Activated naive CD4-positive, alpha-beta T cell treated with anti-CD3 and anti-CD28 coated beads, Interleukin-2, amount 10 ng/mL, durations not matched to agents 7 days and 5 days (primary cell): ENCODE data around the gene IMPA2.
"Not testable (repeated sequence)": the region's sequence is repeated elsewhere in the genome, so short reads cannot be mapped to it uniquely, and the experiment has no call there.

Source experiments
- CTCF ChIA-PET: fragments of 350-600 bp; sonication (Branson Sonifier 250); formaldehyde crosslinking; loops from one replicate; lab custom pipeline; 2021; ENCODE audit warnings: antibody characterized with exemption; lab: Charles Lee
- DNase-seq: peaks from one replicate; pipeline ENCODE4 v3.0.0-alpha.2; 2020
- H3K27ac Mint-ChIP-seq: one replicate; pipeline ENCODE4 v1.8.0; 2021; ENCODE audit warnings: mild to moderate bottlenecking, moderate library complexity, mixed read lengths
- H3K27me3 Mint-ChIP-seq: one replicate; pipeline ENCODE4 v1.8.0; 2021; ENCODE audit warnings: mild to moderate bottlenecking, mixed read lengths
- H3K36me3 Mint-ChIP-seq: one replicate; pipeline ENCODE4 v1.8.0; 2021; ENCODE audit warnings: mixed read lengths
- H3K4me1 Mint-ChIP-seq: one replicate; pipeline ENCODE4 v1.8.0; 2021; ENCODE audit warnings: mixed read lengths
- H3K4me3 Mint-ChIP-seq: one replicate; pipeline ENCODE4 v1.8.0; 2021; ENCODE audit warnings: mild to moderate bottlenecking, moderate library complexity, mixed read lengths
- H3K9me3 Mint-ChIP-seq: one replicate; pipeline ENCODE4 v1.8.0; 2021; ENCODE audit warnings: mixed read lengths

The IMPA2 gene

DNA sequence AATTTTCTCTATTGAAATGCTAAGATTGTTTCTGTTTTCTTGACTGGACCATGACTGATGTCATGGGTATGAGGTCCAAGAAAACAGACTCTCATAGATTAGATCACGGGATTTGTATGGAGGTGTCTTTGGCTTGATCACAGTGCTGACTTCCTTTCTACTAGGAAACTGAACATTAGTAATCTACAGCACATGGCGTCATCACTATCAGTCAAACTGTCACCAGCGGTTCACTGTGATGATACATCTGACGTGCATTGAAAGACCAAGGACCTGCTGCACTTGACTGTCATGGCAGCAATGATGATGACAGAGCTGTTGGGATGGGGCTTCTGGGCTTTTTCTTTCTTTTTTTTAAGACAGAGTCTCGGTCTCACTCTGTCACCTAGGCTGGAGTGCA, 28.2 kb upstream of the IMPA2 start:
- CTCF ChIA-PET = interaction anchor here (1.4 kb wide), 1 partner anchor 15 kb away, joined by 4 read pairs; no protein-coding TSS in a partner anchor
- Mint-ChIP-seq H3K4me1 (peaks cover 2% of the 10 kb centered on the region), H3K9me3 (peaks cover 15% of the 10 kb centered on the region), H3K27ac (no peak overlapping the region), H3K36me3 (peaks cover 5% of the 10 kb centered on the region), H3K27me3 (no peaks in the 10 kb centered on the region), H3K4me3 (no peak overlapping the region)
- no peak for DNase-seq

DNA sequence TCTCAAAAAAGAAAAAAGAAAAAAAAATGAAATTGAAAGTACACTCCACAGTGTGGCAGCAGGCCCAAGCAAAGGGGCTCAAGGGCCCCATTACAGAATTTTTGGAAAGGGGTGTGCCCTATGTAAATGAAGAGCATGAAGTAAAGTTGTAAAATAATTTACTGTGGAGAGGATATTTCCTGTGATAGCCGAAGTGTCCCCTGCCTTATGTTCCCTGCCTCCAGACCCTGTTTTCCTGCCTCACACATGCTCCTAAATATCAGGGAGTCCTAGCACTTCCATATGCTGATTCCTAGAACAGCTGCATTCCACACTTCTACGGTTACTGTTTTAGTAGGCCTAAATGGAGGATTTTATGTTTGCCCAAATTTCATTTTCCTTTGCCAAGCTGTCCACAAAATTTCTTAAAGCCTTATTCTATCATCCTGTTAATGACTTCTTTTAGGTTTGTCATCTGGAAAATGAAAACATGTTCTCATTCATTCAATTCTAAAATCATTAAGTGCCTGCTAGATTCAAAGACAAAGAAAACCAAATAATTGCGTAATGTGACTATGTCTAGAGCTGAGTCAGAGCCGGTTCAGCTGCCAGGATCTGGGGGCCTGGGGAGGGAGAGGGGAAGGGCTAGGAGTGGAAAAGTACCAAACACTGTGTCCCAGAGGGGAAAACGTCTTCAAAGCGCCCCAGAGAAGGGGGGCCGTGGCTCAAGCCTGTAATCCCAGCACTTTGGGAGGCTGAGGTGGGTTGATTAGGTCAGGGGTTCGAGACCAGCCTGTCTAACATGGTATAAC, 25.9 kb upstream of the IMPA2 start:
- no peak overlapping the region for H3K4me3 Mint-ChIP-seq
- no peak for DNase-seq
- peaks cover 5% of the 10 kb centered on the region for H3K36me3 Mint-ChIP-seq
- CTCF ChIA-PET = no interaction called here
- peaks cover 15% of the 10 kb centered on the region for H3K9me3 Mint-ChIP-seq
- H3K4me1 Mint-ChIP-seq = peaks cover 2% of the 10 kb centered on the region
- H3K27ac Mint-ChIP-seq = no peak overlapping the region
- no peaks in the 10 kb centered on the region for H3K27me3 Mint-ChIP-seq

DNA sequence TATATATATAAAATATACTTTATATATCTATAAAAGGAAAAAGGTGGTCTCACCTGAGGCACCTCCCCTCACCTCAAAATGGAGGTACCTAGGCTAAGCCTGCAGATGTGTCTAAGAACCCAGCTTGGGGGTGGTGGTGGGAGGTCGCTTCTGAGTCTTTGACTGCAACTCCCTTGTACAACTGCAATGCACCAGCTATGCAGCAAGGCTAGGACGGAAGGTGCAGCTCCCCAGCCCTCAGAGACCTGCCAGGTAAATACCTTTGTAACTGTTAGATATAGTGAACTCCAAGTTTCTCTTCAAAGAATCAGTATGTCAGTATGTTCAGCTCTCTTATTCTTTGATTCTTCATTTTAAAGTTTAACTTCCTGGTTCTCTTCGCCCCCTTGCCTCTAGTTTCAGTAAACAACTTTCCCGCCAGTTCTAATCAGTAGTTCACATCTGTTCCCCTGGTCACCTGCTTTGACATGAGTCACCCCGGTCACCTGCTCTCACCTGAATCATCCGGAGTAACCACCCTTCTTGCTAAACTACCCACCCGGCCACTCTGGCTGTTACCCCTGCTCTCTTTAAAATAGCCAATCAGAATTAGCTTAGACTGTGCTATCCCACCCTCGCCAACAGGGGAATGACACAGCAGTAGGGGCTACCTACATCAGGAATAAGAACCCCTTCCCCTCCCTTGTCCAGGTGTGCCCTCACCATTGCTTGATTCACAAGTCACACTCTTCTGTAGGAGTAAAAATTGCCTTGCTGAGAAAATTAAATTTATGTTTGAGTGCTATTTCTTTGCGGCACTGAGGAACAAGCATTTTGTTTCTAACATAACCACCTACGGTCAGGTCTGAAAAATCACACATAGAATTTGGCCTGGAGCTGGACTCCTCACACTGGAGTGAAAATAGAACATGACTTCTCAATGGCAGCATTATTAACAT, 24.7 kb upstream of the IMPA2 start:
- Mint-ChIP-seq H3K36me3 (peaks cover 5% of the 10 kb centered on the region), H3K27ac (no peak overlapping the region), H3K4me3 (no peak overlapping the region), H3K27me3 (peaks cover 4% of the 10 kb centered on the region), H3K9me3 (peaks cover 15% of the 10 kb centered on the region), H3K4me1 (peaks cover 2% of the 10 kb centered on the region)
- CTCF ChIA-PET = no interaction called here
- no peak for DNase-seq

DNA sequence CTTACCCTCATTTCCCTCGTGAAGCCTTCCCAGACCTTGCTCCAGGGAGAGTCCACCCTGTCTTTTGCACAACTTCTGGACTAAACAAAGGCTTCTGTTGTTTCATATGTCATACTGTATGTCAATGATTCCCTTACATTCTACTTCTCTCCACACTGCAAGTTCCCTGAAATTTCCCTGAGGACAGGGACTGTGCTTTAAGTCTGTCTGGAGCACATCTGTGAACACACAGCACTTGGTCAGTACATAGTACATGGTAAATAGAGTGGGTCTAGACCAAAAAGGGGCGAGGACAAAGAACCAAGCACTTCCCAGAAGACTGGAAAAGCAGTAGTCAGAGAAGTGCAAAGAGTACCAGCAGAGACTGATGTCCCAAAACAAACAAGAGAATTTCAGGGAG, 23.7 kb upstream of the IMPA2 start:
- Mint-ChIP-seq H3K27ac (no peak overlapping the region), H3K36me3 (peaks cover 5% of the 10 kb centered on the region), H3K9me3 (peaks cover 15% of the 10 kb centered on the region), H3K27me3 (peaks cover 4% of the 10 kb centered on the region), H3K4me1 (peaks cover 2% of the 10 kb centered on the region), H3K4me3 (no peak overlapping the region)
- CTCF ChIA-PET = no interaction called here
- DNase-seq = no peak

DNA sequence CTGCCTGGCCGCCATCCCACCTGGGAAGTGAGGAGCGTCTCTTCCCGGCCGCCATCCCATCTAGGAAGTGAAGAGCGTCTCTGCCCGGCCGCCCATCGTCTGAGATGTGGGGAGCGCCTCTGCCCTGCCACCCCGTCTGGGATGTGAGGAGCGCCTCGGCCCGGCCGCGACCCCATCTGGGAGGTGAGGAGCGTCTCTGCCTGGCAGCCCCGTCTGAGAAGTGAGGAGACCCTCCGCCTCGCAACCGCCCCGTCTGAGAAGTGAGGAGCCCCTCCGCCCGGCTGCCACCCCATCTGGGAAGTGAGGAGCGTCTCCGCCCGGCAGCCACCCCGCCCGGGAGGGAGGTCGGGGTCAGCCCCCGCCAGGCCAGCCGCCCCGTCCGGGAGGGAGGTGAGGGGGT, 21.7 kb upstream of the IMPA2 start:
- H3K27me3 Mint-ChIP-seq, DNase-seq, H3K4me1 Mint-ChIP-seq, H3K4me3 Mint-ChIP-seq, H3K36me3 Mint-ChIP-seq, CTCF ChIA-PET, H3K27ac Mint-ChIP-seq: not testable (repeated sequence)
- H3K9me3 Mint-ChIP-seq = peaks cover 15% of the 10 kb centered on the region

- Mint-ChIP-seq H3K36me3 (peaks cover 5% of the 10 kb centered on the region), H3K4me1 (no peaks in the 10 kb centered on the region), H3K27me3 (peaks cover 4% of the 10 kb centered on the region), H3K27ac (no peak overlapping the region), H3K9me3 (peaks cover 15% of the 10 kb centered on the region), H3K4me3 (no peak overlapping the region)
- DNase-seq = no peak
- CTCF ChIA-PET = no interaction called here
Observed at GRCh38 chr18:11960743-11961380, 20.4 kb upstream of the IMPA2 start.

DNA sequence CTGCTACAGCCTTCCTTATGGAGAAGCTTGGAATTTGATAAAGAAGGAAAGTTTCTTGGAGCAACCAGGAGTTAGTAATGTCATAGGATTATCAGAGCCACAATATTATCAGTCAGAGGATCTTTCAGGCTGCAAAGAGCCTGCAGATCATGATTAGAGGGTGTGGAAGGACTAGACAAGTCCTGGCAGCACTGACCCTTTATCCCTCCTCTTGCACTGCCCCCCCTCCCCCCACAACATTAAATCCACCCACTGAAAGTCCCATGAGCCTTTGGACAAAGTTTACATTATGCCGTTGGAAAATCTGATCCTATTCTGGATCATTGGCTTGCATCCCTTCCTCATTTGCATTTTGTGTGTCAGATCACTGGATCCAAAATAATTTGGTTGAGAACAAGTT, 18.7 kb upstream of the IMPA2 start:
- no peaks in the 10 kb centered on the region for H3K36me3 Mint-ChIP-seq
- no peak for DNase-seq
- no peaks in the 10 kb centered on the region for H3K4me1 Mint-ChIP-seq
- no peak overlapping the region for H3K4me3 Mint-ChIP-seq
- peaks cover 3% of the 10 kb centered on the region for H3K9me3 Mint-ChIP-seq
- H3K27ac Mint-ChIP-seq = no peak overlapping the region
- H3K27me3 Mint-ChIP-seq = peaks cover 4% of the 10 kb centered on the region
- CTCF ChIA-PET = no interaction called here

DNA sequence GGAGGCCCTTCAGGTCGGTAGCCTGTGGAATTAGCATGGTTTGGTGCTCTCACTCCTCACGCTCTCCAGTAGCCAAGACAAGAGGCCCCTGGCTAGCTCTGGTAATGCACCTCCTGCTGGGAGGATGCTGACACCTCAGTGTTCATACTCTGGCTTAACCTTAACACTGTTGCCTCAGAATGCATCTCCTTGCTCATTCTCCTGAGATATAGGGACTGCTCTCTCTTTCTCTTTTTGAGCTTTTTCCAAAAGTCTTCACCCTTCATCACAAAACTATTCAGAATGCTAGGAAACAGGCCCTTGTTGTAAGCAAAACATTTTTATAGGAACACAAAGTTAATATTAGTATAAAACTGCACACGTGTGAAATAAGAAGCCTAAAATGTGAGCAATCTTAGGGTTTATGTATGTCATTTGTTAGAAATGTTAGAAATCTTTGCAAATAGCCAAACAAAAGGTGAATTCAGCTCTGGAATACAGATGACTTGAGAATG, 17.3 kb upstream of the IMPA2 start:
- no peaks in the 10 kb centered on the region for H3K36me3 Mint-ChIP-seq
- no peak overlapping the region for H3K27ac Mint-ChIP-seq
- H3K4me1 Mint-ChIP-seq = no peaks in the 10 kb centered on the region
- CTCF ChIA-PET = interaction anchor here (0.8 kb wide), 1 partner anchor 13 kb away, joined by 4 read pairs; no protein-coding TSS in a partner anchor
- H3K9me3 Mint-ChIP-seq = no peaks in the 10 kb centered on the region
- H3K27me3 Mint-ChIP-seq = peaks cover 8% of the 10 kb centered on the region
- H3K4me3 Mint-ChIP-seq = no peak overlapping the region
- no peak for DNase-seq

GRCh38 chr18:11969904-11970835, 11.1 kb upstream of the IMPA2 start:
- Mint-ChIP-seq H3K9me3 (no peaks in the 10 kb centered on the region), H3K4me3 (no peak overlapping the region)
- CTCF ChIA-PET = no interaction called here

DNA sequence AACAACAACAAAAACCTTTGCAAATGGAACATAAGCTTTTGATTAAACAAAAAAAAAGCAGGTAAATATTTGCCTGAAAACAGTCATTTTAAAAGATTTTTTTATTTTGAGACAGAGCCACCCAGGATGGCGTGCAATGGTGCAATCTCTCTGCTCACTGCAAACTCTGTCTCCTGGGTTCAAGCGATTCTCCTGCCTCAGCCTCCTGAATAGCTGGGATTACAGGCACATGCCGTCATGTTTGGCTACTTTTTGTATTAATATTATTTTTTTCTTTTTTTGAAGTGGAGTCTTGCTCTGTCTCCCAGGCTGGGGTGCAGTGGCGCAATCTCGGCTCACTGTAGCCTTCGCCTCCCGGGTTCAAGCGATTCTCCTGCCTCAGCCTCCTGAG, 10.5 kb upstream of the IMPA2 start:
- H3K36me3 Mint-ChIP-seq, H3K4me1 Mint-ChIP-seq, DNase-seq, CTCF ChIA-PET, H3K27me3 Mint-ChIP-seq, H3K4me3 Mint-ChIP-seq, H3K9me3 Mint-ChIP-seq, H3K27ac Mint-ChIP-seq: not testable (repeated sequence)

More at GRCh38 chr18:11969904-11970835, 11.1 kb upstream of the IMPA2 start:
- no peak overlapping the region for H3K27ac Mint-ChIP-seq
- H3K27me3 Mint-ChIP-seq = peaks cover 8% of the 10 kb centered on the region
- H3K4me1 Mint-ChIP-seq = no peaks in the 10 kb centered on the region
- no peak for DNase-seq
- H3K36me3 Mint-ChIP-seq = no peaks in the 10 kb centered on the region

DNA sequence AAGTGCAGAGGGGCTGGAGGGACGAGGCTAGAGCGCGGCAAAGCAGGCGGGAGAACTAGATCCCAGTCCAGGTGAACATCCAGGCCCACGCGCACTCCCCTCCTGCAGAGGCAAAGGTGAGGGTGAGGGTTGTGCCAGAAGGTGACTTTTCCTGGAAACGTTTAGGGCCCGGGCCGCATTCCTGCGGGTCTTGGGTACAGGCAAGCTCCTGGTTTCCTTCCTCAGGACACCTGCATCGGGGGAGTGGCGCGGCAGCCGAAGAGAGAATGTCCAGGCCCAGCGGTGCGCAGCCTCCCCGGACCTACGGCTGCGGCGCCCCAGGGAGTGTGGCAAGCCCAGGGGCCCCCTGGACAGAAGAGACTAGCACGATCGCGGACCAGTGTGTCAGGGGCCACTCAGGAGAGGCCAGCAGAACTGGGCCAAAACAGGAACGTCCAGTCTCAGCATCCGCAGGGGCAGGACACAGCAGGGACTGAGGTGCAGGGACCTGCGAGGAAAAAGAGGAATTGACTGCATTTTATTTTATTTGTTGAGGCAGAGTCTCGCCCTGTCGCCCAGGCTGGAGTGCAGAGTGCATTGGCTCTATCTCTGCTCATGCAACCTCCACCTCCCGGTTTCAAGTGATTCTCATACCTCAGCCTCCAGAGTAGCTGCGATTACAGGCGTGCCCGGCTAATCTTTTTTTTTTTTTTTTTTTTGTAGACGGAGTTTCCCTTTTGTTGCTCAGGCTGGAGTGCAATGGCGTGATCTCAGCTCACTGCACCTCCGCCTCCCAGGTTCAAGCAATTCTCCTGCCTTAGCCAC, 8.7 kb upstream of the IMPA2 start:
- peaks cover 8% of the 10 kb centered on the region for H3K27me3 Mint-ChIP-seq
- H3K4me3 Mint-ChIP-seq = no peak overlapping the region
- no peaks in the 10 kb centered on the region for H3K4me1 Mint-ChIP-seq
- no peaks in the 10 kb centered on the region for H3K9me3 Mint-ChIP-seq
- no peak overlapping the region for H3K27ac Mint-ChIP-seq
- no peaks in the 10 kb centered on the region for H3K36me3 Mint-ChIP-seq
- CTCF ChIA-PET = no interaction called here
- no peak for DNase-seq

GRCh38 chr18:11974741-11975325, 6.5 kb upstream of the IMPA2 start:
- H3K27ac Mint-ChIP-seq = no peak overlapping the region
- H3K27me3 Mint-ChIP-seq = peaks cover 5% of the 10 kb centered on the region
- no peaks in the 10 kb centered on the region for H3K36me3 Mint-ChIP-seq
- peaks cover 2% of the 10 kb centered on the region for H3K4me1 Mint-ChIP-seq
- no peaks in the 10 kb centered on the region for H3K9me3 Mint-ChIP-seq
- CTCF ChIA-PET = no interaction called here
- DNase-seq = no peak
- no peak overlapping the region for H3K4me3 Mint-ChIP-seq
